Middle frontal gyrus (tissue), 1 donor: Measurements from ENCODE around the gene TSNAXIP1.

Experiments
- DNase-seq: peaks from one replicate; pipeline ENCODE4 v3.0.0-alpha.2; 2015; ENCODE audit warnings: low spot score; ENCODE audit errors: extremely low spot score

The TSNAXIP1 gene

GRCh38 chr16:67806428-67807147, at the start of gene TSNAXIP1, which contains the start of gene RANBP10:
Gene TSNAXIP1, plus strand, starts transcription at chr16:67806889. Its CDS starts 261 bp downstream, at chr16:67807150.
Gene RANBP10, minus strand, starts transcription at chr16:67806560. Its CDS starts 24 bp downstream, at chr16:67806536.
- DNase-seq = peak; percentile 97

- no peak for DNase-seq
These were observed 48.7 kb upstream of the TSNAXIP1 start for GRCh38 chr16:67758006-67758405.

GRCh38 chr16:67758966-67759365, 47.7 kb upstream of the TSNAXIP1 start:
- no peak for DNase-seq

- DNase-seq = no peak
These were observed 46.3 kb upstream of the TSNAXIP1 start for GRCh38 chr16:67760206-67760955.

GRCh38 chr16:67760956-67761230, 45.8 kb upstream of the TSNAXIP1 start:
- no peak for DNase-seq

GRCh38 chr16:67761924-67762323, 44.8 kb upstream of the TSNAXIP1 start:
- DNase-seq = no peak

GRCh38 chr16:67762385-67762784, 44.3 kb upstream of the TSNAXIP1 start:
- DNase-seq = no peak

- DNase-seq = no peak
These were observed 43.6 kb upstream of the TSNAXIP1 start for GRCh38 chr16:67763066-67763465.

GRCh38 chr16:67764158-67764667, 42.5 kb upstream of the TSNAXIP1 start:
- no peak for DNase-seq

GRCh38 chr16:67766291-67766690, 40.4 kb upstream of the TSNAXIP1 start:
- no peak for DNase-seq

GRCh38 chr16:67767953-67768352, 38.7 kb upstream of the TSNAXIP1 start:
- no peak for DNase-seq

GRCh38 chr16:67770346-67770991, 36.2 kb upstream of the TSNAXIP1 start:
- DNase-seq = no peak

- no peak for DNase-seq
These were observed 33.6 kb upstream of the TSNAXIP1 start for GRCh38 chr16:67773099-67773498.

GRCh38 chr16:67773569-67774456, 32.9 kb upstream of the TSNAXIP1 start:
- DNase-seq = no peak

- DNase-seq = no peak
These were observed 32.2 kb upstream of the TSNAXIP1 start for GRCh38 chr16:67774457-67774853.

GRCh38 chr16:67775273-67775672, 31.4 kb upstream of the TSNAXIP1 start:
- DNase-seq = no peak

- no peak for DNase-seq
These were observed 27.3 kb upstream of the TSNAXIP1 start for GRCh38 chr16:67779256-67780014.

GRCh38 chr16:67780847-67781564, 25.7 kb upstream of the TSNAXIP1 start:
- DNase-seq = no peak

GRCh38 chr16:67781565-67781921, 25.1 kb upstream of the TSNAXIP1 start:
- no peak for DNase-seq
